ENCODE results near the gene FIP1L1.

DNA sequence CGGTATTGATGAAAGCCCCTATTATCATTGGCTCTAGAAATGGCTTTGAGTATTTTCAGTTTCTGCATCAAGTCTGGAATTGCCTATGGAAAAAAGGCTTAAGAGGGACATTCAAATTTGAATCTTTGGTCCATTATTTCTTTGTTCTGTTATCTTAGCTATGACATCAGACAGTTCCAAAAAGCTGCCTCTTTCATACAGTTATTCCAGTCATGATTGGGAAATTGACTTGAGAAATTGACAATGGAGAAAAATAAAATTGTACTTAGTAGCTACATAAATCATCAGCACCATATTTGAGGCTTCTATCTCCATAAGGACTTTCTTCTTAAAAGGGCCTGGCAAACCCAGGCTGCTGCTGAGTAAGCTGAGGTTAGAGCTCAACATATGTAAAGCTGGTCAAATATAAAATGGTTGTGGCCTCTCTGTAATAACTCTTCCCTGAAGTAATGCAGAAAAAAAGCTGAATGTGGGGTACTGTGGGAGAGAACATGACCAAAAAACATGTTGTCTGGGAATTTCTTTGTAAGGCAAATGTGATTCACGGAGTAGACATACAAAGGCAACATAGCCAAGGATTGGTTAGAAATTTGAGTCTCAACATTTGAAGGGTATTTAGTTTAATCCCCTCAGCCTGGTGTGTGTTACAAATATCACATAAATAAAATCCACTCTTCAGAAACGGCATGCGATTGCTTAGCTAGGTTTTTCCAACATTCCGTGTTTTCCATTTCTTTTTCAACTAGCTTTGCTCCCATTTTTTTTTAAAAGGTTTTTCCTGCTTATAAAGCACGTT is 112.9 kb downstream of the FIP1L1 start:
- TF ChIP-seq, protein P1, sequence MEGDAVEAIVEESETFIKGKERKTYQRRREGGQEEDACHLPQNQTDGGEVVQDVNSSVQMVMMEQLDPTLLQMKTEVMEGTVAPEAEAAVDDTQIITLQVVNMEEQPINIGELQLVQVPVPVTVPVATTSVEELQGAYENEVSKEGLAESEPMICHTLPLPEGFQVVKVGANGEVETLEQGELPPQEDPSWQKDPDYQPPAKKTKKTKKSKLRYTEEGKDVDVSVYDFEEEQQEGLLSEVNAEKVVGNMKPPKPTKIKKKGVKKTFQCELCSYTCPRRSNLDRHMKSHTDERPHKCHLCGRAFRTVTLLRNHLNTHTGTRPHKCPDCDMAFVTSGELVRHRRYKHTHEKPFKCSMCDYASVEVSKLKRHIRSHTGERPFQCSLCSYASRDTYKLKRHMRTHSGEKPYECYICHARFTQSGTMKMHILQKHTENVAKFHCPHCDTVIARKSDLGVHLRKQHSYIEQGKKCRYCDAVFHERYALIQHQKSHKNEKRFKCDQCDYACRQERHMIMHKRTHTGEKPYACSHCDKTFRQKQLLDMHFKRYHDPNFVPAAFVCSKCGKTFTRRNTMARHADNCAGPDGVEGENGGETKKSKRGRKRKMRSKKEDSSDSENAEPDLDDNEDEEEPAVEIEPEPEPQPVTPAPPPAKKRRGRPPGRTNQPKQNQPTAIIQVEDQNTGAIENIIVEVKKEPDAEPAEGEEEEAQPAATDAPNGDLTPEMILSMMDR (IDR thresholded peaks at IDR 0.05; ENCODE audit: poor library complexity, severe bottlenecking) = no peak
- no peak for TF ChIP-seq TAF1 (IDR thresholded peaks at IDR 0.05; ENCODE audit: low read depth)
